IMR-90 (cell line): ENCODE data around the gene SLC16A7. TPM values are rescaled to one million over a fixed set of nuclear protein-coding genes. Genes with fewer than 3 reads are reported as not detected.

ENCODE experiments used
- ATAC-seq: fragments of 200-7000 bp; cut with Tn5 transposase; 2 replicates; pipeline ENCODE4 v1.9.1; 2020; ENCODE audit warnings: low read depth, mild to moderate bottlenecking, moderate library complexity
- BruUV-seq: library from RNA; stranded (reverse); fragments of 400-500 nt; replicated peaks from 2 replicates; lab custom pipeline; 2021; lab: Mats Ljungman, UMichigan
- CTCF ChIA-PET: fragments of 300-600 bp; formaldehyde crosslinking; extraction: SDS; loops from one replicate; lab custom pipeline; 2021; ENCODE audit warnings: antibody characterized with exemption; lab: Yijun Ruan, JAX
- POLR2A ChIA-PET: fragments of 300-600 bp; sonication (Branson Sonifier 250); formaldehyde crosslinking; loops from one replicate; lab custom pipeline; 2022; ENCODE audit warnings: antibody characterized with exemption; ENCODE audit not compliant: unreplicated experiment; lab: Charles Lee
- DNase-seq: peaks from one replicate; pipeline ENCODE4 v3.0.0; 2013
- H2AFZ ChIP-seq: replicated peaks from 2 replicates; pipeline ENCODE3; 2013; ENCODE audit warnings: low read length, mild to moderate bottlenecking; ENCODE audit not compliant: poor library complexity
- H2AK5ac ChIP-seq: 2 replicates; pipeline ENCODE4 v1.6.1; 2013; ENCODE audit warnings: low read depth, low read length, inconsistent platforms
- H2AK9ac ChIP-seq: replicated peaks from 2 replicates; pipeline ENCODE3; 2013; ENCODE audit warnings: mild to moderate bottlenecking, low read depth, low read length, moderate library complexity; ENCODE audit not compliant: poor library complexity
- H2BK120ac ChIP-seq: 2 replicates; pipeline ENCODE4 v1.6.1; 2013; ENCODE audit warnings: low read depth, low read length, inconsistent platforms
- H2BK15ac ChIP-seq: 3 replicates; pipeline ENCODE4 v1.6.1; 2013; ENCODE audit warnings: low read depth, low read length, inconsistent platforms
- H2BK20ac ChIP-seq: 2 replicates; pipeline ENCODE4 v1.6.1; 2013; ENCODE audit warnings: low read depth, mild to moderate bottlenecking, inconsistent platforms, low read length, moderate library complexity
- H2BK5ac ChIP-seq: 2 replicates; pipeline ENCODE4 v1.6.1; 2013; ENCODE audit warnings: mild to moderate bottlenecking, low read depth, low read length, inconsistent platforms; ENCODE audit not compliant: poor library complexity, severe bottlenecking
- H3K14ac ChIP-seq: replicated peaks from 2 replicates; pipeline ENCODE4 v1.6.1; 2013; ENCODE audit warnings: low read depth, low read length, inconsistent platforms
- H3K18ac ChIP-seq: 2 replicates; pipeline ENCODE4 v1.6.1; 2013; ENCODE audit warnings: low read depth, low read length, control low read depth
- H3K23ac ChIP-seq: 2 replicates; pipeline ENCODE4 v1.6.1; 2013; ENCODE audit warnings: low read depth, low read length, inconsistent platforms
- H3K27ac ChIP-seq: 2 replicates; pipeline ENCODE4 v1.5.1; 2013; ENCODE audit warnings: mild to moderate bottlenecking, control low read depth, low read length; ENCODE audit not compliant: insufficient read depth
- H3K27me3 ChIP-seq: 2 replicates; pipeline ENCODE4 v1.6.1; 2013; ENCODE audit warnings: low read length; ENCODE audit not compliant: control insufficient read depth, insufficient read depth
- H3K36me3 ChIP-seq: 2 replicates; pipeline ENCODE4 v1.6.1; 2013; ENCODE audit warnings: low read length, mixed read lengths; ENCODE audit not compliant: control insufficient read depth, insufficient read depth
- H3K4ac ChIP-seq: 2 replicates; pipeline ENCODE4 v1.6.1; 2013; ENCODE audit warnings: low read depth, low read length, inconsistent platforms
- H3K4me1 ChIP-seq: 2 replicates; pipeline ENCODE4 v1.6.1; 2013; ENCODE audit warnings: low read length, mixed read lengths; ENCODE audit not compliant: control insufficient read depth, insufficient read depth
- H3K4me2 ChIP-seq: 2 replicates; pipeline ENCODE4 v1.6.1; 2013; ENCODE audit warnings: low read depth, mild to moderate bottlenecking, control low read depth, low read length, moderate library complexity
- H3K4me3 ChIP-seq: 2 replicates; pipeline ENCODE4 v1.5.1; 2013; ENCODE audit warnings: low read depth, mild to moderate bottlenecking, control low read depth, low read length, moderate library complexity; ENCODE audit not compliant: insufficient read depth
- H3K56ac ChIP-seq: 2 replicates; pipeline ENCODE4 v1.6.1; 2013; ENCODE audit warnings: low read length, inconsistent platforms; ENCODE audit not compliant: insufficient read depth; ENCODE audit errors: extremely low read depth
- H3K79me1 ChIP-seq, 2 experiments: 2 replicates each; pipeline ENCODE4 v1.6.1; 2013; ENCODE audit warnings: low read length in 2 of 2, inconsistent platforms in 1 of 2, low read depth in 1 of 2
- H3K9ac ChIP-seq: 2 replicates; pipeline ENCODE4 v1.6.1; 2013; ENCODE audit warnings: low read depth, low read length, control low read depth
- H3K9me1 ChIP-seq: 2 replicates; pipeline ENCODE4 v1.6.1; 2013; ENCODE audit warnings: low read length, inconsistent platforms; ENCODE audit not compliant: insufficient read depth
- H3K9me3 ChIP-seq: 2 replicates; pipeline ENCODE4 v1.6.1; 2013; ENCODE audit warnings: low read length; ENCODE audit not compliant: control insufficient read depth, insufficient read depth
- H4K20me1 ChIP-seq: 2 replicates; pipeline ENCODE4 v1.6.1; 2013; ENCODE audit warnings: low read length, inconsistent platforms; ENCODE audit not compliant: insufficient read depth
- H4K5ac ChIP-seq: 2 replicates; pipeline ENCODE4 v1.6.1; 2013; ENCODE audit warnings: mild to moderate bottlenecking, low read depth, low read length, control low read depth
- H4K8ac ChIP-seq, 2 experiments: 2 replicates each; pipeline ENCODE4 v1.6.1; 2013; ENCODE audit warnings: low read depth in 2 of 2, low read length in 2 of 2, control low read depth in 1 of 2, inconsistent platforms in 1 of 2
- H4K91ac ChIP-seq: 2 replicates; pipeline ENCODE4 v1.6.1; 2013; ENCODE audit warnings: low read depth, low read length, inconsistent platforms; ENCODE audit not compliant: insufficient read depth
- CHD1 ChIP-seq: IDR thresholded peaks from 2 replicates; pipeline ENCODE4 v1.6.1; 2012; ENCODE audit warnings: low read depth, low read length, improper control_type of control experiment
- MAZ ChIP-seq: IDR thresholded peaks from 2 replicates; pipeline ENCODE4 v1.6.1; 2012; ENCODE audit warnings: low read depth, mild to moderate bottlenecking, low read length, improper control_type of control experiment, moderate library complexity, borderline replicate concordance
- NFE2L2 ChIP-seq: fragments of 150-350 bp; IDR thresholded peaks from 2 replicates; pipeline ENCODE4 v1.6.1; 2016; ENCODE audit warnings: low read depth, mild to moderate bottlenecking, low read length
- WGBS, 2 experiments: methylation state at CpG; one replicate each; pipeline versions ENCODE4 v1.1.5 to v1.1.7; 2013; ENCODE audit warnings: missing lambda C conversion rate in 2 of 2; ENCODE audit not compliant: insufficient read length in 1 of 2; ENCODE audit errors: extremely low coverage in 2 of 2; 5-methylcytosine and 5-hydroxymethylcytosine counted together
- dilution Hi-C: fragments of 300-500 bp; cut with HindIII; formaldehyde crosslinking; loops from one replicate; pipeline ENCODE4 v1.14.3; 2018; ENCODE audit warnings: low sequenced_read_pairs; ENCODE audit not compliant: unreplicated experiment
- in situ Hi-C: fragments of 300-500 bp; cut with MboI; formaldehyde crosslinking; loops from 3 replicates; pipeline ENCODE4 v1.14.3; 2019; ENCODE audit warnings: low sequenced_read_pairs, inconsistent platforms, mixed read lengths
- intact Hi-C: fragments of 100-400 bp; cut with micrococcal nuclease; formaldehyde crosslinking; loops from 2 replicates; pipeline ENCODE4 v1.10.0; 2022
- polyA plus RNA-seq, 3 experiments: library from polyadenylated mRNA; depleted of rRNA; stranded (reverse); fragments of >200 nt; gene quantifications; 2 replicates each; pipeline ENCODE4 v1.2.3, GENCODE V29; 2012; ENCODE audit warnings: low replicate concordance in 1 of 3
- total RNA-seq: library from RNA; depleted of rRNA; stranded (reverse); fragments of >200 nt; gene quantifications from 2 replicates; pipeline ENCODE4 v1.2.3, GENCODE V29; 2012
- TF ChIP-seq, protein P1 (sequence below): fragments of 150-350 bp; IDR thresholded peaks from 2 replicates; pipeline ENCODE4 v1.6.1; 2017; ENCODE audit warnings: mild to moderate bottlenecking, antibody characterized with exemption, low read length, low read depth
- TF ChIP-seq, protein P2 (sequence below): conservative IDR thresholded peaks from 2 replicates; pipeline ENCODE4 v1.5.1; 2012; ENCODE audit warnings: mild to moderate bottlenecking, low read depth, low read length, improper control_type of control experiment

Gene SLC16A7
- total and polyA plus RNA-seq, 2 of the 4 experiments (the other 2 are of a cell fraction), result 2.6 to 21.5 TPM

DNA sequence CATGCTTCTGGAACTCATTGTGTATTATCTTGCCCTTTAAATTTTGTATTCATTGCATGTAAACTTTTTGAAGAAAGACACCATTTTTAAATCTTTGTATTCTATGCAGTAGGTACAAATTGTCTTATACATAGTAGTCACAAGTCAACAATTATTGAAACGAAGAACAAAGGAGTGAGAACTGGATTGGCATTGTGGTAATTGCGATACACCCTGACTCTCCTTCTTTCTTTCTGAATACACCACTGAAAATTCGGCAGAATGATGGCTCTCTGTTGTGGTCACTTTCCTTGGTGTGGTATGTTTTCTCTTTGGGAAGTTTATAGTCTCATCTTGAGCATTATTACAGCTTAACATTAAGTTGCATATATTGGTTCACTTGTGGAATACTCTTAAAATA is 34.1 kb downstream of the SLC16A7 start:
- H2AK5ac ChIP-seq, result no peak overlapping the region
- BruUV-seq, result no TSS peak
- no CpG with 5 or more reads among the region's 3 CpGs for WGBS, 2 experiments
- H3K79me1 ChIP-seq, result peaks cover 0 to 4% of the 10 kb centered on the region in 2 experiments; a peak in 1 of 4 replicates
- POLR2A ChIA-PET, result no interaction called here
- H3K14ac ChIP-seq, result no peak overlapping the region
- no peak overlapping the region for H4K5ac ChIP-seq
- no peaks in the 10 kb centered on the region for H3K27me3 ChIP-seq
- no peak overlapping the region for H3K4me2 ChIP-seq
- no peak overlapping the region for H4K91ac ChIP-seq
- no peak overlapping the region for H4K8ac ChIP-seq
- no peak overlapping the region for H2BK20ac ChIP-seq
- intact Hi-C loops, result no loop called here
- H2BK5ac ChIP-seq, result no peak overlapping the region
- no peak overlapping the region for H3K27ac ChIP-seq
- no peak overlapping the region for H3K4ac ChIP-seq
- no peak overlapping the region for H2AK9ac ChIP-seq
- H3K23ac ChIP-seq, result no peak overlapping the region
- H2AFZ ChIP-seq, result no peak overlapping the region
- CTCF ChIA-PET, result no interaction called here
- no peak for DNase-seq
- dilution Hi-C loops, result no loop called here
- no peak for ATAC-seq
- in situ Hi-C loops, result no loop called here
- H4K20me1 ChIP-seq, result no peaks in the 10 kb centered on the region
- no peaks in the 10 kb centered on the region for H3K4me1 ChIP-seq
- no peaks in the 10 kb centered on the region for H3K36me3 ChIP-seq
- H2BK120ac ChIP-seq, result no peak overlapping the region
- TF ChIP-seq NFE2L2 (no peak), CHD1 (no peak), MAZ (no peak)
- TF ChIP-seq, protein P1, sequence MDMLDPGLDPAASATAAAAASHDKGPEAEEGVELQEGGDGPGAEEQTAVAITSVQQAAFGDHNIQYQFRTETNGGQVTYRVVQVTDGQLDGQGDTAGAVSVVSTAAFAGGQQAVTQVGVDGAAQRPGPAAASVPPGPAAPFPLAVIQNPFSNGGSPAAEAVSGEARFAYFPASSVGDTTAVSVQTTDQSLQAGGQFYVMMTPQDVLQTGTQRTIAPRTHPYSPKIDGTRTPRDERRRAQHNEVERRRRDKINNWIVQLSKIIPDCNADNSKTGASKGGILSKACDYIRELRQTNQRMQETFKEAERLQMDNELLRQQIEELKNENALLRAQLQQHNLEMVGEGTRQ, result no peak
- TF ChIP-seq, protein P2, sequence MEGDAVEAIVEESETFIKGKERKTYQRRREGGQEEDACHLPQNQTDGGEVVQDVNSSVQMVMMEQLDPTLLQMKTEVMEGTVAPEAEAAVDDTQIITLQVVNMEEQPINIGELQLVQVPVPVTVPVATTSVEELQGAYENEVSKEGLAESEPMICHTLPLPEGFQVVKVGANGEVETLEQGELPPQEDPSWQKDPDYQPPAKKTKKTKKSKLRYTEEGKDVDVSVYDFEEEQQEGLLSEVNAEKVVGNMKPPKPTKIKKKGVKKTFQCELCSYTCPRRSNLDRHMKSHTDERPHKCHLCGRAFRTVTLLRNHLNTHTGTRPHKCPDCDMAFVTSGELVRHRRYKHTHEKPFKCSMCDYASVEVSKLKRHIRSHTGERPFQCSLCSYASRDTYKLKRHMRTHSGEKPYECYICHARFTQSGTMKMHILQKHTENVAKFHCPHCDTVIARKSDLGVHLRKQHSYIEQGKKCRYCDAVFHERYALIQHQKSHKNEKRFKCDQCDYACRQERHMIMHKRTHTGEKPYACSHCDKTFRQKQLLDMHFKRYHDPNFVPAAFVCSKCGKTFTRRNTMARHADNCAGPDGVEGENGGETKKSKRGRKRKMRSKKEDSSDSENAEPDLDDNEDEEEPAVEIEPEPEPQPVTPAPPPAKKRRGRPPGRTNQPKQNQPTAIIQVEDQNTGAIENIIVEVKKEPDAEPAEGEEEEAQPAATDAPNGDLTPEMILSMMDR, result no peak
- H3K9ac ChIP-seq, result no peak overlapping the region
- H2BK15ac ChIP-seq, result no peak overlapping the region
- H3K9me3 ChIP-seq, result no peaks in the 10 kb centered on the region
- no peak overlapping the region for H3K4me3 ChIP-seq
- no peaks in the 10 kb centered on the region for H3K9me1 ChIP-seq
- peak overlapping the region; percentile 50; the same call in 1 of the 2 replicates for H3K18ac ChIP-seq
- H3K56ac ChIP-seq, result no peak overlapping the region
